SK-MEL-5 (cell line): Measurements from ENCODE around the gene EOLA2. TPM values are rescaled to one million over a fixed set of nuclear protein-coding genes. Genes with fewer than 3 reads are reported as not detected.
"Not testable (repeated sequence)": the region's sequence is repeated elsewhere in the genome, so short reads cannot be mapped to it uniquely, and the experiment has no call there.

ENCODE experiments used
- DNase-seq: peaks from one replicate; pipeline ENCODE4 v3.0.0-alpha.2; 2016; ENCODE audit warnings: low read depth, low spot score
- in situ Hi-C: cut with HindIII; loops from 2 replicates; pipeline ENCODE4 v1.10.0; 2016; ENCODE audit warnings: low sequenced_read_pairs, high pct_unique_total_duplicates, low pct_unique_long_range_greater_than_20kb
- total RNA-seq: library from RNA; depleted of rRNA; stranded (reverse); fragments of >200 nt; shearing (Covaris generic); gene quantifications from 2 replicates; pipeline ENCODE4 v1.2.3, GENCODE V29; 2014

The EOLA2 gene
- total RNA-seq, 1 experiment from 2014 or later: 19.2 TPM

GRCh38 chrX:149938881-149939654 lies 777 bp upstream of the EOLA2 start:
- DNase-seq: peak; percentile 86
- in situ Hi-C loops: no loop called here

- in situ Hi-C loops: no loop called here
- no peak for DNase-seq
Observed at GRCh38 chrX:149937871-149938426, 342 bp downstream of the EOLA2 start.

DNA sequence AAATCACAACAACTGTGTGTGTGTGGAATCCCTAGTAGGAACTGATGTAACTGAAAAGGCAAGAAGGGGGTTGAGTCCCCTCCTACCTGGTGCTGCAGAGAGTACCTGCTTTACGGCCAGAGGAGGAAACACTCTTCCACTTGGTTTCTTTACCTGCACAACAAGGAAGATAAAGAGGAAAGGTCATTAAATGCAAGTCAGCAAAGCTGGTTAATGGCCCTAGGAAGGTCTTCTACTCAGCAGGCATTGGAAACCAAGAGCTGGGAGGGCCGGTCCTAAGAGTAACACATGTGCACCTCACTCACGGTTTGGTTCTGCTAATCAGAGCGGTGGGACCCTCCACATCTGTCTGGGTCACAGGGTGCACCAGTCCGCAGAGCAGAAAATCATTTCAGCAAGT lies 963 bp downstream of the EOLA2 start:
- DNase-seq, in situ Hi-C loops: not testable (repeated sequence)

- DNase-seq, in situ Hi-C loops: not testable (repeated sequence)
Observed at GRCh38 chrX:149933547-149933946, 4.7 kb downstream of the EOLA2 start.

- in situ Hi-C loops: not testable (repeated sequence)
Observed at GRCh38 chrX:149932970-149933369, 5.3 kb downstream of the EOLA2 start.

GRCh38 chrX:149932150-149932549 lies 6.1 kb downstream of the EOLA2 start:
- DNase-seq, in situ Hi-C loops: not testable (repeated sequence)

More at GRCh38 chrX:149932970-149933369, 5.3 kb downstream of the EOLA2 start:
- not testable (repeated sequence) for DNase-seq

- DNase-seq, in situ Hi-C loops: not testable (repeated sequence)
Observed at GRCh38 chrX:149931355-149931754, 6.9 kb downstream of the EOLA2 start.

DNA sequence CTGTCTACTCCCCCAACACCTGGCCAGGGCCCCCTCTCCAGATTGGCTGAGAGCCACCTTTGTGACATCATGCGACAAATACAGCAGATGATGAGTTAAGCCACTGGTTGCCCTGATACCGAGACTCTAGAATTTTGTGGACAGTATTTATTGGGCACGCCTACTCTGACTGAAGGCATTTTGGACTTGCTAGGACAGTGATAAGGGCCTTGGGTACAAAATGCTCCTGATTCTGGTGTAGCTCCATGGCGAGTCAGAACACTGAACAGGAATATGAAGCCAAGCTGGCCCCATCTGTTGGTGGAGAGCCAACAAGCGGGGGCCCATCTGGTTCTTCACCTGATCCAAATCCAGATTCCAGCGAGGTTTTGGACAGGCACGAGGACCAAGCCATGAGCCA lies 8.9 kb downstream of the EOLA2 start, which contains the start of gene HSFX4:
TSS of gene HSFX4 (plus strand) at position 174 of the 400 bp plus-strand sequence. CDS start at position 246, 72 bp downstream.
- in situ Hi-C loops, DNase-seq: not testable (repeated sequence)

DNA sequence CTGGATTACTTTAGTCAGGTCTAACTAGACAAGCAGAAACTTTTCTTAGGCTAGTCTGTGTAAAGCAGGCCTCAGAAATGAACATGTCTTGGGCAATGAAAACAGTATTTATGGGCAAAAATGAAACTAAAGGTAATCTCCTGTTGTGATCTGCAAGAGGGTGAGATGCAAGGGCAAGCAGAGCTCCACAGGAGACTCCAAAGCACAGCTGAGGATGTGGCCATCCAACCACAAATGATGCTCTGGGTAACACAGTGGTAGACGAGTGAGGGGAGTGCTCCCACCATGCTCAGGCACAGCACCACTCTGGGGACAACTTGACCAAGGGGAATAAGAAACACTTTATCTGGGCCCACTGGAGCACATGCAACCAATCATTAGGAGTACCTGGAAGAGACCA lies 9.7 kb downstream of the EOLA2 start:
- DNase-seq, in situ Hi-C loops: not testable (repeated sequence)

- DNase-seq, in situ Hi-C loops: not testable (repeated sequence)
Observed at GRCh38 chrX:149927964-149928258, 10.4 kb downstream of the EOLA2 start.

GRCh38 chrX:149927245-149927963 lies 10.9 kb downstream of the EOLA2 start:
- DNase-seq, in situ Hi-C loops: not testable (repeated sequence)

DNA sequence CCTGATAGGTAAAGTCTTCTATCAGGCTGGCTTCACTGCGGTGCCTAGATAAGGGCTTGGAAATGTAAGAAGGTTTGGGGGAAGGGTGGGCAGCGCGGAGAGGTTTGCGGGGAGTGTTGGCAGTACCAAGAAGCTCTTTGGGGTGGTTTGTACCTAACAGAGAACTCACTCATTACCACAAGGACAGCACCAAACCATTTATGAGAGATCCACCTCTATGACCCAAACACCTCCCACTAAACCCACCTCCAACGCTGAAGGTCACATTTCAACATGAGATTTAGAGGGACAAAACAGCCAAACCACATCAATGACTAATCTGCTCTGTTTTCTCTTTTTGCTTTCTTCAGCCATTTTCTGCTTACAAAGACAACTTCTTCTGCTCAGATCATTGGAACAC lies 13.9 kb downstream of the EOLA2 start:
- DNase-seq, in situ Hi-C loops: not testable (repeated sequence)

DNA sequence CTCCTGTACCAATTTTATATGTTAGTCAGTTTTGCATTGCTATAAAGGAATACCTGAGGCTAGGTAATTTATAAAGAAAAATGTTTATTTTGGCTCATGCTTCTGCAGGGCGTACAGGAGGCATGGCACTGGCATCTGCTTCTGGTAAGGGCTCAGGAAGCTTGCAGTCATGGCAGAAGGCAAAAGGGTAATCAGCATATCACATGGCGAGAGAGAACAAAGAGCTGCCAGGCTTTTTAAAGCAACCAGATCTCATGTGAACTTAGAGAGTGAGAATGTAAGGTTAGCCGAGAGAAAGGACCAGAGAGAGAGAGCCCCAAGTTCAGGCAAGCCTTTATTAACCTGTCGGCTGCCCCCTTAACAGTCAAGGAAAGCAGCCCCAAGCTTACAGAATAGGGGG lies 14.5 kb downstream of the EOLA2 start:
- DNase-seq, in situ Hi-C loops: not testable (repeated sequence)

DNA sequence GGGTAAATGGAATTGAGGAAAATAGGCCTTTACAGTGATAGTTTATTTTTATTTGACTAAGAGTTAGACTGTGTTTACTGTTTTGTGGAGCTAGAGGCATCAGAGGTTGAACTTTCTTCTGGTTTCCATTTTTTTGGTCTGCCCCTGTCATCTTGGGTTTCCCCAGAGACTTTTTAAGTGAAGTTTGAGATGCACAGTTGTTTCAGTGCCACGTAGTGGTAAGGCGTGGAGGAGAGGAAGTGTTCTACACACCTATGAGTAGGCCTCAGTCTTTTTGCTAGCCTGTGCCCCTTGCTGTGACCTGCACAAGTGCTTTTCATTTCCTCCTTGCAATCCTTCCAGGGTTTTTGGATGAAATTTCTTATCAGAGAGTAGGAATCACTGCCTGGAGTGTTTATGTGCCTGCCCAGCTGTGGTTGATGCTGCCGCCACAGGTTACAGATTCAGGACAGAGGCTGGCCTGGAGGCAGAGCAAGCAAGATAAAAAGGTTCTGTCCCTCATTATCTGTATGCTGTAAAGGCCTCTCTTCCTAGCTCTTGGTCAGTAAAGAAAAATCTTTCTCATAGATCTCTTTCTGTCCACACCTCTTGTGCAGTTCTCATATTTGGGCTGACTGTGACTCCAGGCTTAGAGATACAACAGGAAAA lies 21.4 kb downstream of the EOLA2 start:
- in situ Hi-C loops: no loop called here
- DNase-seq: no peak

- DNase-seq: no peak
- in situ Hi-C loops: no loop called here
Observed at GRCh38 chrX:149910178-149910695, 28.1 kb downstream of the EOLA2 start.

DNA sequence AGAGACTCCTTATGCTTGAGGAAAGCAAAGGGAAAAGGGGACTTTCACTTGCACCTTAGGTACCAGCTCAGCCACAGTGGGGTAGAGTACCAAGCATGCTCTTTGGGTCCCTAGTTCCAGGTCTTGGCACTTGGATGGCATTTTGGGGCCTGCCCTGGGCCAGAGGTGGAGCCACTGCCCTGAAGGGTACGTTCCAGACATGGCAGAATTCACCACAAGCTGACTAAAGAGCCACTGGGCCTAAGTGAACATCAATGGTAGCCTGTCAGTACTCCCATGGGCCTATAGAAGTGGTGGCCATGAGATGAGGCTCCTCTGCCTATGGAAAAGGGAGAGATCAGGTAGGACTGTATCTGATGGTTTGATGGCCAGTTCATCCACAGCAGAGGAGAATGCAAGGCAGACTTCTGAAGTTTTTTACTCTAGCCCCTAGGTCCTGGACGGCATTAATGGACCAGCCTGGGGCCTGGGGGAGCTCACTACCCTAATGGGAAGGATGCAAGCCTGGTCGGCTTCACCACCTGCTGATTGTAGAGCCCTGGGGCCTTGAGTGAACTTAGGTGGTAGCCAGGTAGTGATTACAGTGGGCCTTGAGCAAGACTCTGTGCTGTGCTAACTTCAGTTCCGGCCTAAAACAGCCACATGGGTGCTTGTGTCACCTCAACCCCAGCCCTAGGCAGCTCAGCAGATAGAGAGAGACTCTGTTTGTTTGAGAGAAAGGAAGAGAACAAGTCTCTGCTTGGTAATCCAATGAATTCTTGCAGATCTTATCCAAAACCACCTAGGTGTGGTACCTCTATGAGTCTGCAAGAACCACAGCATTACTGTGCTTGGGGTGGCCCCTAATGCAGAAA lies 28.7 kb downstream of the EOLA2 start:
- in situ Hi-C loops: no loop called here
- DNase-seq: no peak

DNA sequence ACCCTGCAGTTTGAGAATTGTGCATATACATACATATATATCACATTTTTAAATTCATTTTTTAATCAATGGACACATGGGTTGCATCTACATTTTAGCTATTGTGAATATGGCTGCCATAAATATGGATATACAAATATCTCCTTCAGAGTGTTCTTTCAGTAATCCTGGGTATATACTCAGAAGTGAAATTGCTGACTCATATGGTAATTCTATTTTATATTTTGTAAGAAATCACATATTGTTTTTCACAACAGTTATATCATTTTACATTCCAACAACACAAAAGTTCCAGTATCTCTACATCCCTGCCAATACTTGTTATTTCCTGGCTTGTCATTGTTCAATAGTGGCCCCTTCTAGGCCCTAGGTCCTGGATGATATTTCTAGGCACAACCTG lies 29.6 kb downstream of the EOLA2 start:
- no peak for DNase-seq
- in situ Hi-C loops: no loop called here
